Kidney capillary endothelial cell (primary cell): ENCODE measurements around the gene DNAJB2.
A peak's percentile ranks its signal among the peaks of the same experiment; 100 is the strongest.
"Not testable (repeated sequence)": the region's sequence is repeated elsewhere in the genome, so short reads cannot be mapped to it uniquely, and the experiment has no call there.

Experiments
- DNase-seq: peaks from one replicate; pipeline ENCODE4 v3.0.0-alpha.2; 2018; ENCODE audit warnings: low spot score

The DNAJB2 gene

GRCh38 chr2:219285373-219285735 lies 6.2 kb downstream of the DNAJB2 start:
- no peak for DNase-seq

DNA sequence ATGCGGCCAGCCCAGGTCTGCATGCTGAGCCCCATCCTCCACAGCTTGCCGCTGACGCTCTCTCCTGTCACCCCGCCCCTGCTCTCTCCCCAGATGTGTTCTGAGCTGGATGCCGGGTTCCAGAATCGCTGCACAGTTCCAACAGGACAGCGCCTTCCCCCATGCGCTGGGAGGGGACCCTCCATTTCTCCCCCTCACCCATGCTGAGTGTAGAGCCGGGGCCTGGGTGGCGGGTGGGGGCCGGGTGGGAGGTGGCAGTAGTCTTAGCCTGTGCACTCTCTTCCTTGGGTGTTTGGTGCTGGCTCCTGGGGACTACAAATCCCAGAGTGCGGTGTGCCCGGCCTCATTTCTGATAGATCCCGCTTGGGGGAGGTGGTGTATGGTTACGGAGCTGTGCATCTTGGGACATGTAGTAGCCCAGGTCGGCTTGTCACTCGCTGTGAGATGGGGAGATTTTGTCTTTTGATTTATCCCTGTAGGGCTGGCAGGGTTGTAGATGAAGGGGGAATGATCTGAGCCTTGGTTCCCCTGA lies 6.8 kb downstream of the DNAJB2 start:
- DNase-seq, result no peak

GRCh38 chr2:219286436-219287115 lies 7.4 kb downstream of the DNAJB2 start:
- no peak for DNase-seq

DNA sequence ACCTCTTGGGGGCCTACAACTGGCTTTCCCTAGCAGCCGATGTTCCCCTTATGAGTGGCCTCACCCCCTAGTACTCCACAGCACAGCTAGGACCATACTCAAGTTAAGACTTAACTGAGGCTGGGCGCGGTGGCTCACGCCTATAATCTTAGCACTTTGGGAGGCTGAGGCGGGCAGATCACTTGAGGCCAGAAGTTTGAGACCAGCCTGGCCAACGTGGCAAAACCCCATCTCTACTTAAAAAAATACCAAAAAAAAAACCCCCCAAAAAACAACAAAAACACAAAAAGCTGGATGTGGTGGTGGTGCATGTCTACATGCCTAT lies 7.9 kb downstream of the DNAJB2 start:
- not testable (repeated sequence) for DNase-seq

DNA sequence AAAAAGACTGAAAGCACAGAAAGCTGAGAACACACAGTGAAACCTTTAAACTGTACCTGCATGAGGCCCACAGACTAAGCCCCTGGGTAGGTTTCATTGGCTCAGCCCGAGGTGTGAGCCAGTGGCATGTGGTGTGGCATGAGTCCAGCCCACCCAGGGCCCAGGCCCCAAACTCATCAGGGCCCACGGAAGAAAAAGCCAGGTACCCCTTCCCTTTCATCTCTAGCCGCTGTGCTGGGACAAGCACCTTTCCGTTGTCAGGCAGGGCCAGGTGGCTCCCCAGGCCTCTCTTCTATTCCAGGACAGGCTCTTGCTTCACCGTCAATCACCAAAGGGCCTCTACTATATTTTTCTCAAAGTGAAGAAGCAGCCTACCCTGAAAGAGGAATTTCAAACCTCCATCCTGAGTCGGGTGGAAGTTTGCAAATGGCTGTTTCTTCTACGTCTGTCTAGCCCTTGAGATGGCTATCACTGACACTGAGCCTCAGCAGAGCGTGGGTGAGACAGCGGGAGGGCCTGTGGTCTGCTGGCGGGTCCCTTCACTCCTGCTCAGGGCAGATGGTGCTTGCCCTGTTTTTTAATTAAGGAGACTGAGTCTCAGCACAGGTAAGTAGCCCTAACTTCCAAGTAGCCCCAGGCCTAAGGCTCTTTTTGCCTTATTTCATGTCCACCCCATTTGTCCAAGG lies 8.6 kb downstream of the DNAJB2 start:
- DNase-seq, result no peak

- DNase-seq, result no peak
These were observed 10.0 kb downstream of the DNAJB2 start for GRCh38 chr2:219289195-219289536.

DNA sequence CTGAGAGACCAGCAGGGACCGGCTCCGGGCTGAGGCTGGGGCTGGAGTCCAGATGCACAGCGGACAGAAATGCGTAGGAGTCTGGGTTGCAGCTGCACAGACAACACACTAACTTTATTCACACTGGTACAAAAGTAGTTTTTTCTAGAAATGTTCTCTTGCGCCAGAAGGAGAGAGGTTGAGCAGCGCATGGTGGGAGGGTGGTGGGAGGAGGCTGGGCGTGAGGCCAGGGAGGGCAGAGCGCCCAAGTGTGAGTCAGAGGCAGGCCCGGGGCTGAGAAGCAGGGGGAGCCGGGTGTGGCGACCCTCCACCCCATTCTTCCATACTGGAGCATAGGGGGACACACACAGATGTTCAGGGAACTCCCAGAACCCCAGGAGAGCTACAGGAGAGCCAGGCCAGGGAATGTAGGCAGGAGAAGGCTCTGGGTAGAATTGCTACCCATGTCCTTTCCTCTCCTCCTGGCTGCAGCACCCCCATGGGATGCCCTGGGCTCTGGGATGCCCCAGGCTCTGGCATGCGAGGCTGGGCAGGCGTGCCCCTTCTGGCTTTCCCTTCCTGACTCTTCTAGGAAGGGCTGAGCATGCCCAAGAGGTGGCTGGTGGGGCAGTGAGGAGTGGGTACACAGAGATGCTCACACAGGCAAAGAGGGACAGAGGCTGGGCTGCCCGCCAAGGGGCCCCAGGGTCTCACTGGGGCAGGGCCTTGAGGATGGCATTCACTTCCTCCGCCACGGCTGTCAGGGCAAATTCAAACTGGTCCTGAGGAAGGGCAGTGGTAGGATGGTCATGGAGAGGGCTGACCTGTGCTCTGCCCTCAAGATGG lies 10.6 kb downstream of the DNAJB2 start:
- no peak for DNase-seq

DNA sequence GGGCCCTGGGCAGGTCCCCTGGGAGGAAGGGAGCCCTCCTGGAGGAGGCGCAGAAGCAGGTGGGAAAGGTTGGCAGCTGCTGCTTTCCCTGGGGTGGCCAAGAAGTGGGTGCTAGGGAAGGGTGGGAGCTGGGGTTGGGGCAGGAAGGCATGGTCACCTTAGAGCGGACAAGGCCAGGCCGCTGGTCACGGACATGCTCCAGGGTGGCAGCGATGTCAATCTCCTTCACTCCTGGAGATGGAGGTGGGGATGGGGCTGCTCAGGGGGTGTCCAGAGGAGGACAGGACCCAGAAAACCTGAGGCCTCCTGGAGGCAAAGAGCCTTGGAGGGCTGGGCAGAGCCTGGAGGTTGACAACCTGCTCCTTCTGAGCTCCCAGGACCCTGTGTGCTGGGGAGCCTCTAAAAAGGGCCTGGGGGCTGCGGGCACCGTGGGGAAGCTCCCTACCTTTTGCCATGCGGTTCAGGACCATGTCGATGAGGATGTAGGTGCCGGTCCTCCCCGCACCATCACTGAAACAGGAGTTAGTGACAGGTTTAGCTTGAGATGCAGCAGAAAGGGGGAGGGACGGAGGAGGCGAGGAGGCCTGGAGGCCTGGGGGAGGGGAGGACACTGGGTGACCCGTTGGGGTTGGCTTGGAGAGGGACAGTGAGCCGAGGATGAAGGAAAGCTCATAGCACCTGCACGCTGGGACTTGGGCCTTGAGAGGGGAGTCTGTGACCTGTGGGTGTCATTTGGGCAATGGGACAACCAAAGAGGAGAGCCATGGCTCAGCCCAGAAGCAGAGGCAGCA lies 11.4 kb downstream of the DNAJB2 start:
- DNase-seq, result no peak

- no peak for DNase-seq
These were observed 12.2 kb downstream of the DNAJB2 start for GRCh38 chr2:219291394-219291793.

DNA sequence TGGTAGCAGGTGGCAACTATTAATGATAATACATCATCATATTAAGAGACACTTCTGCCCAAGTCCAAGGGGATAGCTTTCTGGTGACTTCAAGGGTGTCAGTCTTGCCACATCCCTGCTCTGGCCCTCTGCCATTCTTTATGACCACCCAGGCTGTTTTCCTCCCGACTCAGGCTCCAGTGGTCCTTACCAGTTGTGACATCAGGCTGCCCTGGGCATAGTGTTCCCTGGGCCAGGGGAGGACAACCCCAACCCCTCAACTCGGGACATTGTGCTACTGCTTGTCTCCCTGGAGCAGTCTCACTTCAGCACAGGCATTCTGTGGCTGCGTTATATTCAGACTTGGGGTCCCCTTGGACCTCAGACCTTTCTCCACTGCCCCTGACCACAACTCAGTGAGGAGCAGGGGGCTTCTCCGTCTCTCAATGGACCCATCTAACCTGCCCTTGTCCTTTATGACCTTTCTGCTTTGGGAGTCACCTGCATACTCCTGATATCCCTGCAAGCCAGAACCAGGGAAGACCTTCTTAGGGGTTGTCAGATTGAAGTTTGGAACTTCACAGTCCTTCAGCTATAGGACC lies 12.8 kb downstream of the DNAJB2 start:
- DNase-seq, result no peak

GRCh38 chr2:219292616-219293015 lies 13.4 kb downstream of the DNAJB2 start:
- DNase-seq, result no peak

DNA sequence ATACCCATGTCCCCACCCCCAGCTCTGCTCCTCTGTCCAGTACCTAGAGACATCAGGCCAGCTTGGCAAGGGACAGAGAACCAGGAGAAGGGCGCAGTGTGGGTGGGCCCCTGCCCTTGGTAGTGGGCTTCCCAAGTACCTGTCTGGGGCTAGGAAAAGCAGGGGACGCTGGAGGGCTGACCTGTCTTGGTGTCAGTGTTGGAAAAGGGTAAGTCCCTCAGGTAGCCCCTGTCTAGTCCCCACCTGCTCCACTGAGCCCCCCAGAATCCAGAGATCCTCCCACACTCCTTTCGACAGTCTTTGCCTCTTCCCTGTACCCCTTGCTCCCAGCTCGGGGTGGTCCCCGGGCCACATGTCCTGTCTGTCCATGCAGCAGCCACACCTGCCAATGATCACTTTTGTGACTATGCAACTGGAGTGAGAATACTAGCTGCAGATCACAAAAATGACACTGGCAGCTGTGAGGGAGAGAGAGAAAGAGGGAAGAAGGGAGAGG lies 14.6 kb downstream of the DNAJB2 start:
- DNase-seq, result no peak

DNA sequence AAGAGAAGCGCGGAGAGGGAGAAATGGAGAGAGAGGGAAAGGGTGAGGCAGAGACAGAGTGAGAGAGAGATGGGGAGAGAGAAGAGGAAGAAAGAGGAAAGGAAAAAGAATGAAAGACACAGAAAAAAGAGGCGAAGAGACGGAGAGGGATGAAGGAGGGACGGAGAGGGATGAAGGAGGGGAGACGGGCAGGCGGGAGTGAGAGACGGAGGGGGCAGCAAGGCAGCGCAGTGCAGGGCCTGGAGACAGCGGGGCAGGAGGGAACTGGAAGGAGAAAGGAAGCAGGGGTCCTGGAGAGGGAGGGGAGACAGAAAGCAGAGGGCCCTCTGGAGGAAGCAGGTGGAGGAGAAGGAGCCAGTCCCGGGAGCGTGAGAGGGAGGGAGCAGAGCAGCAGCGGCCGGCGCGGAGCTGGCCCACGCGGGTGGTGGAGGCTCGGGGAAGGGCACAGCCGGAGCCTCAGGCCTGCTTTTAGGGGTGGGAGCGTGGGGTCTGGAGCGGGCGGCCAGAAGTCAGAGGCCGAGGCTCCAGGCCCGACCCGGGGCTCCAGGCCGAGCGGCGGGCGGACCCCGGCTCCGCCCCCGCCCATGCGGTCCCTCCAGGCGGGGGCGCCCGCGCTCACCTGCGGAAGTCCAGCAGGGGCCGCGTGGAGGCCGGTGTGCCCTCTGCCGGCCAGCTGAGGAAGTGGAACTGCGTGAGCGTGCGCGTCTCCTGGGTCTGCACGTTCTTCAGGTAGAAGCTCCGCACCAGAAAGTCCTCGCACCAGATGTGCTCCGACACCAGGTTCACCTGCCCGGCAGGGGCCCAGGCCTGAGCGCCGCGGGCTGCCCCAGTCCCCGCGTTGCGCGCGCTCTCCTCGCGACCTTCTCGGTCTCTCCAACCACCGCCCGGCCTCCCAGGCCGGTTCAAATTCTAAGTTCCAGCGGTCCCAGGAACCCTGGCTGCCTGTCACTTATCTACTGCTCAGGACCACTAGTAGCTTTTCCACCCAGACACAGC lies 15.5 kb downstream of the DNAJB2 start:
- peak; percentile 71 for DNase-seq

- no peak for DNase-seq
These were observed 17.0 kb downstream of the DNAJB2 start for GRCh38 chr2:219296142-219296541.

GRCh38 chr2:219296631-219297391 lies 17.6 kb downstream of the DNAJB2 start:
- DNase-seq, result no peak

DNA sequence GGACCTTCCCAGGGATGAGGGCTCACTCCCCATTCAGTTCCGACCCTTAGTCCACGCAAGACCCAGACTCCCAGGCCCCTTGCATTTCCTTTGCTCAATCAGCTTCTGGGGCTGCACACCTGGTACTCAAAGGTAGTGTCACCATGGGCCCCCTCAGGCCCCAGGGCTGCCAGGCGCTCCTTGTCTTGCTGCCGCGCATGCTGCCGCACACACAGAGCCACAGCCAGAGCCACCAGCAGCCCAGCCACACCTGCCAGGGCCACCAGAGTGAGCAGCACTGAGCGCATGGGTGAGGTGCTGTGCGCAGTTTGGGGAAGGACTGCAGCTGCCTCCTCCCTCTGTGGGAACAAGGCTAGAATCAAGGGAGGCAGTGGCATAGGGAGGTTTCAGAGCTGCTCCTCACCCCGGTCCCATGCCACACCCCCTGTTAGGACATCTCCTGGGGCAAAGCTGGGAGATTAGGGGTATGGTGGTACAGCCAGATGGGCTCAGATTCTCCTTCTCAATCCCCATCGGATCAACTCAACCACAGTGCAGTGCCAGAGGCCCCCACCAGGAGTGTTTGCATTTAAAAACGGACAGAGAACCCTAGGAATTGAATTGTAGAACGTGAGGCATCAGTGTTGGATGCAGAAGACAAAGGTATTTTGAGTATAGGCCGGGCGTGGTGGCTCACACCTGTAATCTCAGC lies 18.7 kb downstream of the DNAJB2 start:
- DNase-seq, result no peak

DNA sequence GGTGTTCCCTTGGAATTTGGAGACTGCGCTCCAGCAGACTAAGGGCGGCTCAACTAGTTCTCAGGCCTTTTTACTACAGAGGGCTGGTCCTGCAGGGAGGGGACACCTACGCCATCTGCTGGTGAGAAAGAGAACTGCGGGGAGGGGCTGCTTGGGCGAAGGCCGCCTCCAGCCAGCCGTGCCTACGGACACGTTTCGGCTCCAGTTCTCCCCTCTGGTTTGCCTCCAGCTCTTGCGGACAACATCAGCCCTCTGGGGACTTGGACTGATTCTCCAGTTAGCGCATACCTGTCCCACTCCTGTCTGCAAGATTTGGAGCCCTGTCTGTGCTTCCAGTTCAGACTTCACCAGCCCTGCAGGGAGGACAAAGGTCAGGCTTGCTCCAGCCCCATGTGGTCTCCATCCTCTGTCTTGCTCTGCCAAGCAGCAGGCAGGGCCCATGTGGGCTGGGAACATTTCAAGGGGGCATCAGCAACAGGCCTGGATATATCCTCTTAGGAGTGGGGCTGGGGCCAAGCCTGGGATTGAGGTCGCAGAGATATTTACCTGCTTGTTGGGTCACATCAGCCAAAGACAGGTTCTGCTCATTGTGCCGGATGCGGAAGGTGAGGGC lies 19.7 kb downstream of the DNAJB2 start:
- DNase-seq, result peak; percentile 61

DNA sequence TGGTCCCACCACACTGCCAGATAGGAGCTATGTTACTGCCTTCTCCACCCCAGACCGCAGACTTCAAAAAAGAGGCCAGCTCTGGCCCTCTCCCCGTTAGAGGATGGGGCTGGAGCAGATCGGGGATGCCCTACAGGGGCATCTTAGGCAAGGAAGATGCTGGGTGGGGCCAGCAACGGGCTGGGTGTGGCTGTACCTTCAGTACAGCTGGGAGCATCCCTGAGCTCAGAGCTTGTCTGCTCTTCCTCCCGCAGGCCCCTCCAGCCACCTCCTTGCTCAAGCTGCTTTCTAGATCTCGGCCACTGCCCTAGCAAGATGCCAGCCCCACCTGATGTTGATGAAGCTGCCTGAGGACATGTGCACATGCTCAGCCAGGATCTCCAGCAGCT lies 20.2 kb downstream of the DNAJB2 start:
- DNase-seq, result no peak

GRCh38 chr2:219300022-219300421 lies 20.9 kb downstream of the DNAJB2 start:
- no peak for DNase-seq
